ENCODE data around the gene BICD1.

DNA sequence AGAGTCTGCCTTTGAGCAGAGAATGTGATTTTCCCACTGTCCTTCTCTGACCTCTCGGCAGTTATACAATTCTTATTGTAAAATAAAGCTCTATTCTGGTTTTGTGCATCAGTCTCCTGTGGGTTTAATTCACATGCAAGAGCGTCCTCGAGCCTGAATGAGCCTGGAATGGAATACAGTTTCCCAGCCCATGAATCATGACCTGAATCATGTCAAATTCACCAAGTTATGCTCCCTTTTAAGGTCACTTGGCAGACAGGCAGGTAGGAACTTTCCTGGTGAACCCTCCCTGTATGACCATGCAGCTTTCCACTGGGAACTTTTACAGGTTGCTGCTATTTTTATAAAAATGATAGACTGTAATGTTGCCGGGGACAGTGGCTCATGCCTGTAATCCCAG lies 41.7 kb downstream of the BICD1 start:
- TF ChIP-seq, protein P1, sequence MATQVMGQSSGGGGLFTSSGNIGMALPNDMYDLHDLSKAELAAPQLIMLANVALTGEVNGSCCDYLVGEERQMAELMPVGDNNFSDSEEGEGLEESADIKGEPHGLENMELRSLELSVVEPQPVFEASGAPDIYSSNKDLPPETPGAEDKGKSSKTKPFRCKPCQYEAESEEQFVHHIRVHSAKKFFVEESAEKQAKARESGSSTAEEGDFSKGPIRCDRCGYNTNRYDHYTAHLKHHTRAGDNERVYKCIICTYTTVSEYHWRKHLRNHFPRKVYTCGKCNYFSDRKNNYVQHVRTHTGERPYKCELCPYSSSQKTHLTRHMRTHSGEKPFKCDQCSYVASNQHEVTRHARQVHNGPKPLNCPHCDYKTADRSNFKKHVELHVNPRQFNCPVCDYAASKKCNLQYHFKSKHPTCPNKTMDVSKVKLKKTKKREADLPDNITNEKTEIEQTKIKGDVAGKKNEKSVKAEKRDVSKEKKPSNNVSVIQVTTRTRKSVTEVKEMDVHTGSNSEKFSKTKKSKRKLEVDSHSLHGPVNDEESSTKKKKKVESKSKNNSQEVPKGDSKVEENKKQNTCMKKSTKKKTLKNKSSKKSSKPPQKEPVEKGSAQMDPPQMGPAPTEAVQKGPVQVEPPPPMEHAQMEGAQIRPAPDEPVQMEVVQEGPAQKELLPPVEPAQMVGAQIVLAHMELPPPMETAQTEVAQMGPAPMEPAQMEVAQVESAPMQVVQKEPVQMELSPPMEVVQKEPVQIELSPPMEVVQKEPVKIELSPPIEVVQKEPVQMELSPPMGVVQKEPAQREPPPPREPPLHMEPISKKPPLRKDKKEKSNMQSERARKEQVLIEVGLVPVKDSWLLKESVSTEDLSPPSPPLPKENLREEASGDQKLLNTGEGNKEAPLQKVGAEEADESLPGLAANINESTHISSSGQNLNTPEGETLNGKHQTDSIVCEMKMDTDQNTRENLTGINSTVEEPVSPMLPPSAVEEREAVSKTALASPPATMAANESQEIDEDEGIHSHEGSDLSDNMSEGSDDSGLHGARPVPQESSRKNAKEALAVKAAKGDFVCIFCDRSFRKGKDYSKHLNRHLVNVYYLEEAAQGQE (IDR thresholded peaks at IDR 0.05; ENCODE audit: insufficient replicate concordance, low read depth) = no peak
- TF ChIP-seq CTCF (IDR thresholded peaks at IDR 0.05; ENCODE audit: insufficient read depth, low read length) (no peak), POLR2AphosphoS5 (IDR thresholded peaks at IDR 0.05; ENCODE audit: low read depth) (no peak), GABPA (IDR thresholded peaks at IDR 0.05; ENCODE audit: low read depth) (no peak), SPI1 (IDR thresholded peaks at IDR 0.05; ENCODE audit: borderline replicate concordance, low read depth) (no peak)

Data from HL-60 (cell line).